Nephron progenitor cell (in vitro differentiated cells): ENCODE data around the gene PRICKLE2.

Experiments
- DNase-seq: peaks from one replicate; pipeline ENCODE4 v3.0.0; 2021
- H3K27ac Mint-ChIP-seq: 2 replicates; pipeline ENCODE4 v1.8.0; 2021; ENCODE audit warnings: mild to moderate bottlenecking, moderate library complexity, mixed read lengths
- H3K27me3 Mint-ChIP-seq: 2 replicates; pipeline ENCODE4 v1.8.0; 2021; ENCODE audit warnings: mild to moderate bottlenecking, low read depth, mixed read lengths; ENCODE audit not compliant: poor library complexity
- H3K36me3 Mint-ChIP-seq: 2 replicates; pipeline ENCODE4 v1.8.0; 2021; ENCODE audit warnings: low read depth, mixed read lengths
- H3K4me1 Mint-ChIP-seq: 2 replicates; pipeline ENCODE4 v1.8.0; 2021; ENCODE audit warnings: mixed read lengths
- H3K4me3 Mint-ChIP-seq: 2 replicates; pipeline ENCODE4 v1.8.0; 2021; ENCODE audit warnings: mild to moderate bottlenecking, moderate library complexity, mixed read lengths
- H3K9me3 Mint-ChIP-seq: 2 replicates; pipeline ENCODE4 v1.8.0; 2021; ENCODE audit warnings: mild to moderate bottlenecking, moderate library complexity, mixed read lengths
- TF ChIP-seq, protein P1 (sequence below): fragments of 200-600 bp; sonication (generic); IDR thresholded peaks from 2 replicates; pipeline ENCODE4 v1.5.0; 2021; ENCODE audit warnings: antibody characterized with exemption

Gene PRICKLE2

DNA sequence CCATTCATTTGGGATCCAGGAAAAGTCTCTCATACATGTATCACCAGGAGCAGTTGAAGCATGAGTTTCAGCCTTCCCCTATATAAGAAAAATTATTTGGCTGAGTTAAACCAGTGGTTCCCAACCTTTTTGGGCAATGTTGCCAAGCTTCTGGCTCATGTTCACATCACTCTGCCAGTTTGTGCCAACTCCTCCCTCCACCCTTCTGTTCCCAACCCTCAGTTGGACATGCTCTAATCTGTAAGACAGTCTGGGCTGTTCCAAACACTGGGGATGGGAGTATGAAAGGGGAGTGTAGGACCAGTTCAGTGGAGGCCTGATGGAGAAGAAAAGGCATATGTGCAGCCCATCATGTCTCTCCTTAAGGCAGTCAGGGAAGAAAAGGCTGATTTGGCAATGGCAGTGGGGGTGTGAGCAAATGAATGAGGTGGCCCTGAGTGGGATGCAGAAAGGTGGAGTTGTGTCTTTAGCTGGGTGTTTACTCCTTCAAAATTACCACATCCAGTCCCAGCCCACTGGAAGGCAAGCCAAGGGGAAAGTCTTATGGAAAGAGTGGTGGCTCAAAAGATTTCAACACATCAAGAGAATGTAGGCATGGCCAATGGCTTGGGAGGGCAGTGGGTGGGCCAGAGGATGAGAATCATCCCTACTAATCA, 32.0 kb upstream of the PRICKLE2 start:
- Mint-ChIP-seq H3K27me3 (peaks cover 2% of the 10 kb centered on the region), H3K4me1 (peaks cover 53% of the 10 kb centered on the region), H3K4me3 (no peak overlapping the region), H3K36me3 (peaks cover 71% of the 10 kb centered on the region), H3K27ac (no peak overlapping the region), H3K9me3 (peaks cover 7% of the 10 kb centered on the region)
- no peak for DNase-seq
- TF ChIP-seq, protein P1, sequence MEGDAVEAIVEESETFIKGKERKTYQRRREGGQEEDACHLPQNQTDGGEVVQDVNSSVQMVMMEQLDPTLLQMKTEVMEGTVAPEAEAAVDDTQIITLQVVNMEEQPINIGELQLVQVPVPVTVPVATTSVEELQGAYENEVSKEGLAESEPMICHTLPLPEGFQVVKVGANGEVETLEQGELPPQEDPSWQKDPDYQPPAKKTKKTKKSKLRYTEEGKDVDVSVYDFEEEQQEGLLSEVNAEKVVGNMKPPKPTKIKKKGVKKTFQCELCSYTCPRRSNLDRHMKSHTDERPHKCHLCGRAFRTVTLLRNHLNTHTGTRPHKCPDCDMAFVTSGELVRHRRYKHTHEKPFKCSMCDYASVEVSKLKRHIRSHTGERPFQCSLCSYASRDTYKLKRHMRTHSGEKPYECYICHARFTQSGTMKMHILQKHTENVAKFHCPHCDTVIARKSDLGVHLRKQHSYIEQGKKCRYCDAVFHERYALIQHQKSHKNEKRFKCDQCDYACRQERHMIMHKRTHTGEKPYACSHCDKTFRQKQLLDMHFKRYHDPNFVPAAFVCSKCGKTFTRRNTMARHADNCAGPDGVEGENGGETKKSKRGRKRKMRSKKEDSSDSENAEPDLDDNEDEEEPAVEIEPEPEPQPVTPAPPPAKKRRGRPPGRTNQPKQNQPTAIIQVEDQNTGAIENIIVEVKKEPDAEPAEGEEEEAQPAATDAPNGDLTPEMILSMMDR: no peak

DNA sequence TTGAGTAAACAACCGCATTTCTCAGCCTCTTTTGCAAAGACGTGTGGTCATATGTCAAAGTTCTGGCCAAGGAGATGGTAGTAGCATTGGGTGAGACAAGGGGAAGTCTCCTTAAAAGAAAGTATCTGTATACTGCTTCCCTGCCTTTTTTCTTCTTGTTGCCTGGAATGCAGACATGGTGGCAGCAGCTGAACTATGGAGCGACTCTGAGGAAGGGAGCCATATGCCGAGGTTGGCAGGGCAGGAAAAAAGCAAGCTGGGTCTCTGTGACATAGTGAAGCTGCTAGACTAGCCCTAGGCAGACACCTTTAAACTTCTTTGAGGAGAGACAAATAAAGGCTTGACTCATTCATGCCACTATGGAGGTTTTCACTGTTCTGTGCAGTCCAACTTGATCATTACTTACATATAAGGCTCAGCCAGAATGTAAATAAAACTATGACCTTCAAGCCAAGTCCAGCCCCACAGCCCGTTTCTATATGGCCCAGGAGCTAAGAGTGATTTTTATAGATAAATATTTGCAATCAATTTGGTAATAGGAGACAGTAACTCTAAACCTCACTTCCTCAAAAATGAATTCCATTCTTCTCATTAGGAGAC, 30.6 kb upstream of the PRICKLE2 start:
- Mint-ChIP-seq H3K27ac (no peak overlapping the region), H3K9me3 (peaks cover 7% of the 10 kb centered on the region), H3K27me3 (no peaks in the 10 kb centered on the region), H3K4me1 (peaks cover 41% of the 10 kb centered on the region), H3K4me3 (no peak overlapping the region), H3K36me3 (peaks cover 71% of the 10 kb centered on the region)
- no peak for DNase-seq
- TF ChIP-seq, protein P1: no peak

DNA sequence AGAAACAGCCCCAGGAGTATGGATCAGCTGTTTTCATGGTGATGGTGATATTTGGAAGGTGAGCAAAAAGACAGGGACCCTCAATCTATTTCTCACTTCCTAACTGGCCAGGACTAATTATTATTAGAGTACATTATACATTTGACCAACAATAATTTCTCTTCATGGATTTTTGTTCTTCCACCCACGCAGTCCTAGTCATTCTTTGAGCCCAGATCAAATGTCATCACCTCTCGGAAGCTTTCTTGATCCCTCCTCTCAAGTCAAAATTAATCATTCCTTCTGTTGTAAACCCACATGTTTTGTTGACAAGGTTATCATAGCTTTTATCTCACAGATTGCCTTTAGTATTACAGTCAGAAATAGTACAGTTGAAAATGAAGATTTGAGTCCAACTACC, 29.2 kb upstream of the PRICKLE2 start:
- DNase-seq: no peak
- H3K4me3 Mint-ChIP-seq: no peak overlapping the region
- peaks cover 28% of the 10 kb centered on the region for H3K4me1 Mint-ChIP-seq
- TF ChIP-seq, protein P1: no peak
- no peak overlapping the region for H3K27ac Mint-ChIP-seq
- peaks cover 84% of the 10 kb centered on the region for H3K36me3 Mint-ChIP-seq
- H3K27me3 Mint-ChIP-seq: no peaks in the 10 kb centered on the region
- H3K9me3 Mint-ChIP-seq: peaks cover 10% of the 10 kb centered on the region

GRCh38 chr3:64253689-64254088, 28.4 kb upstream of the PRICKLE2 start:
- Mint-ChIP-seq H3K9me3 (peaks cover 17% of the 10 kb centered on the region), H3K27me3 (no peaks in the 10 kb centered on the region), H3K36me3 (peaks cover 84% of the 10 kb centered on the region), H3K4me1 (peaks cover 32% of the 10 kb centered on the region), H3K4me3 (no peak overlapping the region), H3K27ac (no peak overlapping the region)
- no peak for DNase-seq
- TF ChIP-seq, protein P1: no peak

DNA sequence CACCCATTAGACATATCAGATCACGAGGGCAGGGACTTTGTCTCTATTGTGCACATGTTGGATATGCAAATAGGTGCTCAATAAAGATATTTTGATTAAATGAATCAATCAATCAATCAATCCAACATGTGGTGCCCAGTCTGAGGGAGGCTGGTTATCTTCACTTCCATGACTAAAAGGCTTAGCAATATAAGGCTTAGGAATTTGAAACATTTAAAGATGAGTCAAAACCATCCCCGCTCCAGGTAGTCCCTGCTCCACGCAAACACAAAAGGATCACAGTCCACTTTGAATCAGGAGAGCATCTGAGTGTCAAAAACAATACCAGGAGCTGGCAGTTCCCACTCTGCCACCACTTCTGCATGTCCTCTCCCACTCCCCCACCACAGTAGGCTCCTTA, 25.8 kb upstream of the PRICKLE2 start:
- H3K27me3 Mint-ChIP-seq: no peaks in the 10 kb centered on the region
- H3K9me3 Mint-ChIP-seq: peaks cover 10% of the 10 kb centered on the region
- H3K4me3 Mint-ChIP-seq: no peak overlapping the region
- peaks cover 63% of the 10 kb centered on the region for H3K36me3 Mint-ChIP-seq
- TF ChIP-seq, protein P1: no peak
- no peak overlapping the region for H3K27ac Mint-ChIP-seq
- peaks cover 53% of the 10 kb centered on the region for H3K4me1 Mint-ChIP-seq
- DNase-seq: no peak
